Measurements from ENCODE around the gene ACAD10. TPM values are rescaled to one million over a fixed set of nuclear protein-coding genes. Genes with fewer than 3 reads are reported as not detected.
"Not testable (repeated sequence)": the region's sequence is repeated elsewhere in the genome, so short reads cannot be mapped to it uniquely, and the experiment has no call there.

ACAD10 gene
- 25.4 and 32.6 TPM in 2 replicates for total RNA-seq

GRCh38 chr12:111685811-111686573 lies at the start of gene ACAD10, which contains the start of gene BRAP:
Gene ACAD10 (plus strand): TSS chr12:111686053. CDS start chr12:111692710, 6,657 bp downstream.
Gene BRAP (minus strand): TSS chr12:111685956. CDS start chr12:111685792, 164 bp downstream.
- Mint-ChIP-seq H3K27me3 (ENCODE audit: low read depth) (no peaks in the 10 kb centered on the region), H3K4me1 (ENCODE audit: low read depth) (peaks cover 29% of the 10 kb centered on the region), H3K27ac (peak within 1 kb of the TSS; percentile 93), H3K36me3 (ENCODE audit: low read depth) (peaks cover 25% of the 10 kb centered on the region), H3K4me3 (ENCODE audit: low read depth) (peak within 1 kb of the TSS; percentile 95), H3K9me3 (no peaks in the 10 kb centered on the region)
- intact Hi-C loops (cut with micrococcal nuclease) = loop anchor here (1.0 to 10.0 kb wide), 6 partner anchors 89 to 441 kb away; partner anchors contain the start of genes ATXN2, MAPKAPK5, SH2B3 and TRAFD1
- peak; percentile 95 for DNase-seq (ENCODE audit: low spot score)

GRCh38 chr12:111636209-111636945 lies 49.5 kb upstream of the ACAD10 start:
- intact Hi-C loops (cut with micrococcal nuclease) = no loop called here
- peaks cover 8% of the 10 kb centered on the region for H3K4me1 Mint-ChIP-seq (ENCODE audit: low read depth)
- H3K4me3 Mint-ChIP-seq (ENCODE audit: low read depth) = no peak overlapping the region
- H3K36me3 Mint-ChIP-seq (ENCODE audit: low read depth) = peaks cover 6% of the 10 kb centered on the region
- no peak overlapping the region for H3K27ac Mint-ChIP-seq
- DNase-seq (ENCODE audit: low spot score) = no peak
- no peaks in the 10 kb centered on the region for H3K27me3 Mint-ChIP-seq (ENCODE audit: low read depth)
- no peaks in the 10 kb centered on the region for H3K9me3 Mint-ChIP-seq

- intact Hi-C loops (cut with micrococcal nuclease) = no loop called here
- Mint-ChIP-seq H3K9me3 (no peaks in the 10 kb centered on the region), H3K27ac (no peak overlapping the region), H3K27me3 (ENCODE audit: low read depth) (no peaks in the 10 kb centered on the region), H3K4me1 (ENCODE audit: low read depth) (peaks cover 8% of the 10 kb centered on the region), H3K36me3 (ENCODE audit: low read depth) (peaks cover 17% of the 10 kb centered on the region), H3K4me3 (ENCODE audit: low read depth) (no peak overlapping the region)
- DNase-seq (ENCODE audit: low spot score) = no peak
Measured at GRCh38 chr12:111638556-111638955, 47.3 kb upstream of the ACAD10 start.

DNA sequence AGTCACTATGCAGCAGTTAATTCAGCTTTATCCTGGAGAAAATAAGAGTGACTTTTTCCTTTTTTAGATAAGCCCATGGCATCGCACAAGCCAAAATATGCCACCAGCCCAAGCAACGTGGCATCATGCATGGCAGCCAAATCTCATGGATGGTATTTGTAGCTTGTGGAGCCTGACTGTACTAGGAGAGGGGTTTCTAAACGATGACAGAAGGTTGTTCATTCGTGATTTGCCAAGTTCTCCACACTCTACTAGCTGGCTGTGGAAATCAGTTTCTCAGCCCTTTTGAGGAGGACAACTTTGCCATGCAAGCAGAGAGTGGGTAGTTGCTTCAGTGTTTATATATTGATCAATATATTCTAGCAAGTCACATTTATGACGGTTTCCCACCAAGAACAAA lies 45.3 kb upstream of the ACAD10 start:
- Mint-ChIP-seq H3K27me3 (ENCODE audit: low read depth) (no peaks in the 10 kb centered on the region), H3K4me3 (ENCODE audit: low read depth) (no peak overlapping the region), H3K9me3 (no peaks in the 10 kb centered on the region), H3K36me3 (ENCODE audit: low read depth) (peaks cover 22% of the 10 kb centered on the region), H3K27ac (no peak overlapping the region), H3K4me1 (ENCODE audit: low read depth) (peaks cover 5% of the 10 kb centered on the region)
- intact Hi-C loops (cut with micrococcal nuclease) = no loop called here
- no peak for DNase-seq (ENCODE audit: low spot score)

- H3K4me3 Mint-ChIP-seq (ENCODE audit: low read depth) = no peak overlapping the region
- no peaks in the 10 kb centered on the region for H3K9me3 Mint-ChIP-seq
- DNase-seq (ENCODE audit: low spot score) = no peak
- no peaks in the 10 kb centered on the region for H3K27me3 Mint-ChIP-seq (ENCODE audit: low read depth)
- peaks cover 38% of the 10 kb centered on the region for H3K36me3 Mint-ChIP-seq (ENCODE audit: low read depth)
- H3K4me1 Mint-ChIP-seq (ENCODE audit: low read depth) = no peaks in the 10 kb centered on the region
- no peak overlapping the region for H3K27ac Mint-ChIP-seq
- intact Hi-C loops (cut with micrococcal nuclease) = no loop called here
Measured at GRCh38 chr12:111642681-111643426, 43.0 kb upstream of the ACAD10 start.

- Mint-ChIP-seq H3K4me1 (ENCODE audit: low read depth) (no peaks in the 10 kb centered on the region), H3K4me3 (ENCODE audit: low read depth) (no peak overlapping the region), H3K27ac (no peak overlapping the region), H3K27me3 (ENCODE audit: low read depth) (no peaks in the 10 kb centered on the region), H3K9me3 (no peaks in the 10 kb centered on the region), H3K36me3 (ENCODE audit: low read depth) (peaks cover 38% of the 10 kb centered on the region)
- no peak for DNase-seq (ENCODE audit: low spot score)
- intact Hi-C loops (cut with micrococcal nuclease) = no loop called here
Measured at GRCh38 chr12:111643427-111643826, 42.4 kb upstream of the ACAD10 start.

DNA sequence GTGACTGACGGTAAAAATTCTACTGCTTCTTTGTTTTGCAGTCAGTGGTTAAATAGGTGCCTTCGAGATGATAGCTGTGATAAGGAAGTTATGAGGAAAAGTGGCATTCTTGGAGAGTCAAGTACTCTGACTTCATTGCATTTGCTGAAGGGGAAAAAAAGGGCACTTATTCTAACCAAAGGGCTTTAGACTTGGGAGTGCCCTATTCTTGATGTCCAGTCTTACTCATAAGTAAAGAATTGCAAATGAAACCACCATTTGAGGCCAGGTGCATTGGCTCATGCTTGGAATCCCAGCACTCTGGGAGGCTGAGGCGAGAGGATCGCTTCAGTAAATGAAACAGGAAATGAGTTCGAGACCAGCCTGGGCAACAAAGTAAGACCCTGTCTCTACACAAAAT lies 40.4 kb upstream of the ACAD10 start:
- no peaks in the 10 kb centered on the region for H3K9me3 Mint-ChIP-seq
- no peaks in the 10 kb centered on the region for H3K27me3 Mint-ChIP-seq (ENCODE audit: low read depth)

DNA sequence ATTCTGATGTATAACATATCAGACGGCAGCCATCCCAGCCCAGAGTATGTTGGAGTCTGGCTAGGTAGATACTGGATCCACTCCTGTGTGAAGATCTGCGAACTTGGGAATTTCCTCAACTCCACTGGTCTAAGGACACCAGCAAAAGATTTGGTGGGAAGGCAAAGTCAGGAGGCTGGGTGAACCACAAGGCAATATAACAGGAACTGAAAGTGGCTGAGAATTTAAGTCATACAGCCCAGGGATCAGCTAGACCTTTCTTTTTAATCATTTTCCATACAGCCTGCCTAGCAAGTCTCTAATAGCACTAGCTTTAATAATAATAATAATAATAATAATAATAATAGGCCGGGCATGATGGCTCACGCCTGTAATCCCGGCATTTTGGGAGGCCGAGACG lies 34.9 kb upstream of the ACAD10 start:
- H3K4me3 Mint-ChIP-seq (ENCODE audit: low read depth) = no peak overlapping the region
- DNase-seq (ENCODE audit: low spot score) = no peak
- H3K36me3 Mint-ChIP-seq (ENCODE audit: low read depth) = peaks cover 36% of the 10 kb centered on the region
- H3K9me3 Mint-ChIP-seq = no peaks in the 10 kb centered on the region
- intact Hi-C loops (cut with micrococcal nuclease) = no loop called here
- no peak overlapping the region for H3K27ac Mint-ChIP-seq
- H3K27me3 Mint-ChIP-seq (ENCODE audit: low read depth) = no peaks in the 10 kb centered on the region
- no peaks in the 10 kb centered on the region for H3K4me1 Mint-ChIP-seq (ENCODE audit: low read depth)

More for the DNA sequence above, 40.4 kb upstream of the ACAD10 start:
- H3K27ac Mint-ChIP-seq = no peak overlapping the region
- no peaks in the 10 kb centered on the region for H3K4me1 Mint-ChIP-seq (ENCODE audit: low read depth)
- H3K4me3 Mint-ChIP-seq (ENCODE audit: low read depth) = no peak overlapping the region
- H3K36me3 Mint-ChIP-seq (ENCODE audit: low read depth) = peaks cover 40% of the 10 kb centered on the region
- intact Hi-C loops (cut with micrococcal nuclease) = no loop called here
- no peak for DNase-seq (ENCODE audit: low spot score)

- intact Hi-C loops (cut with micrococcal nuclease); H3K27me3 Mint-ChIP-seq (ENCODE audit: low read depth); H3K4me1 Mint-ChIP-seq (ENCODE audit: low read depth); H3K27ac Mint-ChIP-seq; H3K9me3 Mint-ChIP-seq; DNase-seq (ENCODE audit: low spot score); H3K4me3 Mint-ChIP-seq (ENCODE audit: low read depth): not testable (repeated sequence)
- H3K36me3 Mint-ChIP-seq (ENCODE audit: low read depth) = peaks cover 30% of the 10 kb centered on the region
Measured at GRCh38 chr12:111652530-111652929, 33.3 kb upstream of the ACAD10 start.

- H3K27me3 Mint-ChIP-seq (ENCODE audit: low read depth) = no peaks in the 10 kb centered on the region
- H3K4me1 Mint-ChIP-seq (ENCODE audit: low read depth) = no peaks in the 10 kb centered on the region
- intact Hi-C loops (cut with micrococcal nuclease) = no loop called here
- H3K9me3 Mint-ChIP-seq = no peaks in the 10 kb centered on the region
- H3K36me3 Mint-ChIP-seq (ENCODE audit: low read depth) = peaks cover 33% of the 10 kb centered on the region
- H3K27ac Mint-ChIP-seq = no peak overlapping the region
- no peak overlapping the region for H3K4me3 Mint-ChIP-seq (ENCODE audit: low read depth)
- no peak for DNase-seq (ENCODE audit: low spot score)
Measured at GRCh38 chr12:111653596-111653995, 32.3 kb upstream of the ACAD10 start.

DNA sequence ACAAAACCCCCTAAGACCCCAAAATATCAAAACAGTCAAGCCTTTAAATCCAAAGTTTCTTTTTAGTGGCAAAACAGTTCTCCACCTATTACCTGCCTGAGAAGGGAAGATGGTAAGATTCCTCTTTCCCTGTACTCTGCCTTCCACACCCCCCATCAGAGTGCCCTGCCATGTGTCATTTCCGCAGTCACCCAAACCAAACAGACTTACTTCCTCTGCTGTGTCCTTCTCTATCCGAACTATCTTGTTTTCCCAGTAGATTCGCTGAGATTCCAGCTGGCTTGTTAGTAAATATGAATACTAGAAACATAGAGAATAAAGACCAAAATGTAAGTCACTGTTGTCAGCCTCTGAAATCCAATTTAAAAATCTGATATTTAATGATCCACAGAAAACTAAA lies 30.5 kb upstream of the ACAD10 start:
- Mint-ChIP-seq H3K4me1 (ENCODE audit: low read depth) (no peaks in the 10 kb centered on the region), H3K27me3 (ENCODE audit: low read depth) (no peaks in the 10 kb centered on the region), H3K36me3 (ENCODE audit: low read depth) (peaks cover 42% of the 10 kb centered on the region), H3K27ac (no peak overlapping the region), H3K9me3 (no peaks in the 10 kb centered on the region), H3K4me3 (ENCODE audit: low read depth) (no peak overlapping the region)
- intact Hi-C loops (cut with micrococcal nuclease) = no loop called here
- no peak for DNase-seq (ENCODE audit: low spot score)

GRCh38 chr12:111656016-111656415 lies 29.8 kb upstream of the ACAD10 start:
- H3K27me3 Mint-ChIP-seq (ENCODE audit: low read depth) = no peaks in the 10 kb centered on the region
- no peak overlapping the region for H3K27ac Mint-ChIP-seq
- DNase-seq (ENCODE audit: low spot score) = no peak
- H3K36me3 Mint-ChIP-seq (ENCODE audit: low read depth) = peaks cover 45% of the 10 kb centered on the region
- H3K9me3 Mint-ChIP-seq = no peaks in the 10 kb centered on the region
- H3K4me3 Mint-ChIP-seq (ENCODE audit: low read depth) = no peak overlapping the region
- H3K4me1 Mint-ChIP-seq (ENCODE audit: low read depth) = no peaks in the 10 kb centered on the region
- intact Hi-C loops (cut with micrococcal nuclease) = no loop called here

Measured in activated T-helper 2 cell treated with anti-CD3 and anti-CD28 coated beads, Interferon-gamma antibody, Interleukin-2, Interleukin-4, amounts not matched to agents 10 μg/mL and 5 μg/mL and 100 μg/mL, durations not matched to agents 14 hours and 24 hours and 36 hours (primary cell).